LHCN-M2 (cell line): ENCODE results near the gene DPH2. TPM values are rescaled to one million over a fixed set of nuclear protein-coding genes. Genes with fewer than 3 reads are reported as not detected.

Experiments
- DNase-seq: peaks from one replicate; pipeline ENCODE4 v3.0.0-alpha.2; 2012; ENCODE audit warnings: low read depth
- total RNA-seq: library from RNA; depleted of rRNA; stranded (reverse); fragments of >200 nt; gene quantifications from 2 replicates; pipeline ENCODE4 v1.2.3, GENCODE V29; 2014

The DPH2 gene
- total RNA-seq, 1 experiment from 2014 or later = 36.2 TPM

GRCh38 chr1:43942411-43942810 is 27.4 kb upstream of the DPH2 start:
- DNase-seq = no peak

GRCh38 chr1:43944860-43945259 is 24.9 kb upstream of the DPH2 start:
- no peak for DNase-seq

DNA sequence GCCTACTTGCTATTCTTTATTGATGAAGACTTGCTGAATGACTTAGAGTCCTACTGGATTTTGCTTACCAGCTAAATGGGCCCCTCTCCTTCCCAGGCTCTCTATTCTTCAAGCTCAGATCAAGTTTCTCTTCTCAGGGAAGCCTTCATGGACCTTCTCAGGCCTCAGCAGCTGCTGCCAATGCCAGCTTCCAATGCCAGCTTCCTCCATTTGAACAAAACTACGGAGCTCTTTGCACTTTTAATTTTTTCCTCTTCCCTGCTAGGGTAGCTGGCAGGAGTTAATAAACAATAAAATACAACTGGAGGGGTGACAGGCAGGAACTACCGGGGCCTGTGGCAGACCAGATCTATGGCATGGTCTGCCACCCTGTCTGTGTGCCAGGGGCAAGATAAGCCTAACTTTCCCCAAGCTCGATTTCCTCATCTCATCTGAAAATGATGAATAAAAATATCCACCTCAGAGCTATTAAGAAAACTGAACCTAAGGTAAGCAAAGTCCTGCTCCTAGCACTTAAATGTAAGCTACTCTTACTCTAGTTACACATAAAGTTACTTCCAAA is 24.1 kb upstream of the DPH2 start:
- no peak for DNase-seq

DNA sequence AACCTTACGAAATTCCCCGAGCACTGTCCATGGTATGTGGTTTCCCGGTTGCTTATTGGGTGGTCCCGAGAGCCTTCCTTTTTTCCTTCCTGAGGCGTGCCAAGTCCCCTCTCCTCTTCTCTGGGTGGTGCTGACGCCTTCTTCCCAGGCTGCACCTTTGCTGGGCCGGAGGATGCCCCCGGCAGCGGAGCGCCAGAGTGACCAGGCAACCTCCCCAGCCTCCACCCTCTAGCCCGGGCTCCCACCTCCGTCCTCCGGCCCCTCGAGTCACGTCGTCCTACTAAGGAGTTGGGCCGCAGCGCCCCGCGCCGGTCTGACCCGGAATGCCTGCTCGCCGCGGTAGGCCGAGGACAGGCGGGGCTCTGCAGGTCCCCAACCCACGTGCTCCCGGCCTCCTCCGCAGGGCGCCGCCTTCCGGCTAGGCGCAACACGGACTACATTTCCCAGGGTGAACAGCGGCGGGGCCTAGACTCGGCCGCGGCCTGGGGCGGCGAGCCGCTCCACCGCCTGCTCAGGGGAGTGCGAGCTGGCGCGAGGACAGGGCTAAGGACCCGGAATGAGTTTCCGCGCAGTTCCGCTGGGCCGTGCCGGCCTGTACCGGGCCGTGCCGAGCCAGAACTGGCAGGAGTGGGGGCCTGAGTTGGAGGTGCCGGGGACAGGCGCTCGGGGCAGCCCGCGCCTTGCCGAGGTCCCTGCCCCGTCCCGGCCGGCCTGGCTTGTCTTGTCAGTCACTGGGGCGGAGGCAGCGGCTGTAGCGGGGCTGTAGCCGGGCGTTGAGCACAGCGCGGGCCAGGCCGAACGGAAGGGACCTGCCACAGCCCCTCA is 23.4 kb upstream of the DPH2 start, which contains the start of gene IPO13:
TSS of gene IPO13 (plus strand) at position 715 of the 825 bp plus-strand sequence. CDS start 651 bp downstream, outside the sequence.
- DNase-seq = peak; percentile 92

DNA sequence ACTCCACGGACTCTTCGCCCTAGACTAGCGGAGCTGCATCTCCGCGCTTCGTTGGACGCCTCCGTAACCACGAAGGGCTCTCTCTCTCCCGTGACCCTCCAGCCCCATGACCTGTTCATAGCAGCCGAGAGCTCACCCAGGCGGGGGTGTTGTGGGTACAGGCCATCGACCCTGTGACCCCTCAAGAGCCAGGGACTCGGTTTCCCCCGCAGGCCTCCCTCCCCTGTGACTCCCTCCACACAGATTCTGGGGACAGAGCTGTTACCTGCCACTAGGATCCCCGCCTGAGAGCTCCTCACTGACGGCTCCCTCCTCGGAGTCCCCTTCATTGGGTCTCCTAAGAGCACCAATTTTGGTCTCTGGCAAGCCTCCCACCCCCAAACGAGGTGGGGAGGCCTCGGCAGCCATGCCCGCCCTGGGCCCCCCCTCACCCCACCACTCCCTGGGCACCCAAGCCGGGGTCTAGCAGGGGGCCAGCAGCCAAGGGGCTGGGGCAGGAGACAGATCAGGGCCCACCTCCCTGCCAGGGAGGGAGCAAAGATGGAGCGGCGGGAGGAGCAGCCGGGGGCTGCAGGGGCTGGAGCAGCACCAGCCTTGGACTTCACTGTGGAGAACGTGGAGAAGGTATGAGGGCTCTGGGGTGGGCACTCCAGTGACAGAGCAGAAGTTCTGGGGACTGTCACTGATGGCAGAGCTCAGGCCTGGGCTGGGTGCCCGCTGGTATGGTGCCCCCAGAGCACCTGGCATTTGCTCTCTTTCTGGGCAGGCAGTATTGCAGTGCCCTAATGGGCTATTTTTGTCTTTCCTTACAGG is 22.5 kb upstream of the DPH2 start:
- DNase-seq = no peak

- DNase-seq = no peak
Observed at GRCh38 chr1:43947874-43948437, 21.9 kb upstream of the DPH2 start.

DNA sequence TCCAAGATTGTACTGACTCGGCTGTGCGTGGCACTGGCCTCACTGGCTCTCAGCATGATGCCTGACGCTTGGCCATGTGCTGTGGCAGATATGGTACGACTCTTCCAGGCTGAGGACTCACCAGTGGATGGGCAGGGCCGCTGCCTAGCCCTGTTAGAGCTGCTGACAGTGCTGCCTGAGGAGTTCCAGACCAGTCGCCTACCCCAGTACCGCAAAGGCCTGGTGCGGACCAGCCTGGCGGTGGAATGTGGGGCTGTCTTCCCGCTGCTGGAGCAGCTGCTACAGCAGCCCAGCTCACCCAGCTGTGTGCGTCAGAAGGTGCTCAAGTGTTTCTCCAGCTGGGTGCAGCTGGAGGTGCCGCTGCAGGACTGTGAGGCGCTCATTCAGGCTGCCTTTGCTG is 20.1 kb upstream of the DPH2 start:
- no peak for DNase-seq

GRCh38 chr1:43951021-43951985 is 18.5 kb upstream of the DPH2 start:
- DNase-seq = no peak

- no peak for DNase-seq
Observed at GRCh38 chr1:43952731-43953346, 17.0 kb upstream of the DPH2 start.

- DNase-seq = no peak
Observed at GRCh38 chr1:43953361-43953760, 16.4 kb upstream of the DPH2 start.

DNA sequence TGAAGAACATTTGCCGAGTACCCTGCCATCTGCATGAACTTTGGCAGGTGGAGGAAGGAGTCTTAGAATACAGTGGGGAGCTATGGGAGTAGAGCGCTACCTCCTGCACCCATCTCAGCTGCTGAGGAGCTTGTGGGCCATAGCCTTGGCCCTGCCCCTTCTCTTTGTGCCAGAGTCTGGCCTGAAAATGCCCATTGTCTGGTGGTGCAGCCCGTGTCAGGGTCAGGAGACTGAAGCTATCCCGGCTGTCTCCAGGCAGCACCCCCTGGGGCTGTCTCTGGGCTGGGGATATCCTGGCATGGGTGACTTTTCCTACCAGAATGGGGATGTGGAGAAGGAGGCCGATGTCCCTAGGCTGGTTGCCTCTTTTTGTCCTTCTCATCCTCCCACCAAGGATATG is 15.8 kb upstream of the DPH2 start:
- no peak for DNase-seq

DNA sequence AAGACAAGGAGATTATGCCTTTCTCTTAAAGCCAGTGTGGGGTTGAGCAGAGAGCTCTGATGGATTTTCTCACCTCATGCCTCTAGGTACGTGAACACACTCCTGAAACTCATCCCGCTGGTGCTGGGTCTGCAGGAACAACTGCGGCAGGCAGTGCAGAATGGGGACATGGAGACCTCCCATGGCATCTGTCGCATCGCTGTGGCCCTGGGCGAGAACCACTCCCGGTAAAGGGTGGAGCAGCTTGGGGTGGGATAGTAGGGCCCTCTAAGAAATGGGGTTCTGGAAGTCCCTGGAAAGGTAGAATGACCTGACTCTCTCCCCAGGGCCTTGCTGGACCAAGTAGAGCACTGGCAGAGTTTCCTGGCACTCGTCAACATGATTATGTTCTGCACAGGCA is 13.6 kb upstream of the DPH2 start:
- no peak for DNase-seq

DNA sequence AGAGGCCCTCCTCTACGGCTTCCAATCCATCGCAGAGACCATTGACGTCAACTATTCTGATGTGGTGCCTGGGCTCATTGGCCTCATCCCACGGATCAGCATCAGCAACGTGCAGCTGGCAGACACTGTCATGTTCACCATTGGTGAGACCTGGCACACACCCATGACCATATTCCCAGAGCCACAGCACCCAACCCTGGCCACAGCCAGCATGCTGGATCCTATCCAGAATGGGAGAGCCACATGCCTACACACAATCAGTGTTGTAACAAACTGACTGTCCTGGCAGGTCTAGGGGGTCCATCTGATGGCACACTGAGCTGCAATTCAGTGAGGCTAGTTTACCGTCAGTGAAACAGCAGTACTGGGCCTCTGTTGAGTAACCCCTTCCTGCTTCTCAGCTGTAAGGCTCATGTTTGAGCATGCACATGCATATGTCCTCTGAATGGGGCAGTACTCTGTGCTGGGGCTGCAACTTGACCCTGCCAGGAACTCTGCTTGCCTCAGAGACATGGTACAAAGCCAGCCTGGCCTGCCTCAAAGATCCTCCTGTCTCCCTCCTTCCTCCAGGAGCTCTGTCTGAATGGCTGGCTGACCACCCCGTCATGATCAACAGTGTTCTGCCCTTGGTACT is 12.3 kb upstream of the DPH2 start:
- no peak for DNase-seq

- DNase-seq = no peak
Observed at GRCh38 chr1:43958351-43959255, 11.2 kb upstream of the DPH2 start.

DNA sequence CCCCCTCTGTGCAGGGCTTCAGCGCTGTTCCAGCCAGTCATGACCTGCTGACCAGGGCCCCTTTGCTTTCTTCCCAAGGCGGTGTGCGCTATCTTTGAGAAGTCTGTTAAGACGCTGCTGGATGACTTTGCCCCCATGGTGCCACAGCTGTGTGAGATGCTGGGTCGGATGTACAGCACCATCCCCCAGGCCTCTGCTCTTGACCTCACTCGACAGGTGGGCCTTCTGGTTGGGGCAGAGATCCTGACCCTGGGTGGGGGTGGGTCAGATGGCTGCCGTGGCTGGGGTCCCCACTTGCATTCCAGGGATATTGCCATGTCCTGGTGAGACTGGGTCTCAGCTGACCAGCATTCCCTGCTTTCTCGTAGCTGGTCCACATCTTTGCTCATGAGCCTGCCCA is 9.0 kb upstream of the DPH2 start:
- no peak for DNase-seq

DNA sequence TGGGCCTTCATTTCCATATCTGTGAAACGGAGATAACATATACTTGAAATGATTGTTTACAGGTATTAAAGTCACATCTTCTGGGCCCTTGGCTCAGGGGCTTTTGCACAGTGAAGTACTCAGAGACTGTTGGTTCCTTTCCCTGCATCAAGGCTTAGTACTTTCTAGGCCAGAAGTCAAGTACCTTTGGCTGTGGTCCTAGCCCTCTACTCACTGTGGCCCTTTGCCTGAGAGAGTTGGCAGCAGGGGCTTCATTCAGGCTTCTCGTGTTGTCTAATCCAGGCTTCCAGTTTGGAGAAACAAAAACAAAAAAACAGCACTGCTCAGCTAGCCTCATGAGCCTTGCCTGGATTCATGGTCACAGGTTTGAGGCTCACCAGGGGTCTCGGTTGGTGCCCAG is 8.1 kb upstream of the DPH2 start:
- no peak for DNase-seq

DNA sequence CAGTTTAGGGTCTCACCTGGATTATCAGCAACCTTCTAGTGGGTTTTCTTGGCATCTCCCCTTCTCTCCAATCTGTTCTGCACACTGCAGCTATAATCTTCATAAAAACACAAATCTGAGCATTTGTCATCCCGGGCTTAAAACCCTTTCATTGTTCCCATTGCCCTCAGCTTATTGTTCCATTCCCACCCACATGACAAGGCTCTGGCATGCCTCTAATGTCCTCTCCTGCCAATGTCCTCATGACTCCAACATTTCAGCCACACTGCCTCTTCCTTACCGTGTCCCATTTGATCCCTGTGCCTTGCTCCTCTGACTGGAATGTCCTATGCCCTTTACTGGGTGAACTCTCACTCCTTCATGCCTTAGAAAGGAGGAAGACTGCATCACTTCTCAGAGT is 7.5 kb upstream of the DPH2 start:
- no peak for DNase-seq

- DNase-seq = no peak
Observed at GRCh38 chr1:43963006-43963405, 6.8 kb upstream of the DPH2 start.

GRCh38 chr1:43963890-43964289 is 5.9 kb upstream of the DPH2 start:
- DNase-seq = no peak
